ENCODE measurements around the gene DOC2A. TPM values are rescaled to one million over a fixed set of nuclear protein-coding genes. Genes with fewer than 3 reads are reported as not detected.

DOC2A gene
- total and polyA plus RNA-seq, 9 of the 15 experiments (the other 6 are each of a cell fraction or from before 2014, with no cell fraction given): 0.03 to 0.38 (median 0.28) TPM; not detected in 1

GRCh38 chr16:30052671-30053372 lies 42.0 kb upstream of the DOC2A start (continued):
- no peak for TF ChIP-seq CEBPZ (IDR thresholded peaks at IDR 0.05; ENCODE audit: borderline replicate concordance, low read depth, low read length)
- TF ChIP-seq LARP7 (IDR thresholded peaks at IDR 0.05): no peak
- TF ChIP-seq NEUROD1 (IDR thresholded peaks at IDR 0.05; ENCODE audit: borderline replicate concordance, low read depth, low read length, partially characterized antibody): peak; percentile 90
- TF ChIP-seq ZNF436 (CRISPR knock-in tag; IDR thresholded peaks at IDR 0.05): no peak
- no peak for TF ChIP-seq HDAC3 (IDR thresholded peaks at IDR 0.05; ENCODE audit: borderline replicate concordance, partially characterized antibody)
- no peak for TF ChIP-seq HINFP (tag; conservative IDR thresholded peaks at IDR 0.05; ENCODE audit: low read depth)
- peak; percentile 96 for TF ChIP-seq KAT7 (CRISPR knock-in tag; IDR thresholded peaks at IDR 0.05; ENCODE audit: borderline replicate concordance)
- TF ChIP-seq FOXA1 (IDR thresholded peaks at IDR 0.05; ENCODE audit: borderline replicate concordance): no peak
- TF ChIP-seq ZNF79 (CRISPR knock-in tag; IDR thresholded peaks at IDR 0.05; ENCODE audit: low read depth): no peak
- TF ChIP-seq IFI16 (CRISPR knock-in tag; IDR thresholded peaks at IDR 0.05): no peak
- TF ChIP-seq HMGN3 (IDR thresholded peaks at IDR 0.05; ENCODE audit: borderline replicate concordance, extremely low read depth, insufficient read length, low read depth, low read length): peak; percentile 93
- TF ChIP-seq CREBBP (IDR thresholded peaks at IDR 0.05; ENCODE audit: low read depth, low read length): no peak
- TF ChIP-seq CEBPB (tag; IDR thresholded peaks at IDR 0.05): no peak; the same call in 1 of the 2 replicates
- TF ChIP-seq ATF1 (CRISPR knock-in tag; IDR thresholded peaks at IDR 0.05): no peak
- peak; percentile 63; the same call in 1 of the 2 replicates for TF ChIP-seq ATF1 (tag; IDR thresholded peaks at IDR 0.05)
- peak; percentile 21; the same call in 1 of the 2 replicates for TF ChIP-seq CGGBP1 (CRISPR knock-in tag; IDR thresholded peaks at IDR 0.05)
- TF ChIP-seq SAFB2 (IDR thresholded peaks at IDR 0.05; ENCODE audit: borderline replicate concordance, low read depth, low read length, severe bottlenecking): no peak
- TF ChIP-seq CCNT2 (IDR thresholded peaks at IDR 0.05; ENCODE audit: borderline replicate concordance, extremely low read depth, insufficient read length, low read depth, low read length): peak; percentile 80
- TF ChIP-seq FOXP4 (CRISPR knock-in tag; IDR thresholded peaks at IDR 0.05; ENCODE audit: borderline replicate concordance): no peak; the same call in 1 of the 2 replicates
